Uterus (tissue), 2 donors: Measurements from ENCODE around the gene MAD1L1.

Experiments
- POLR2A ChIP-seq, 2 donors: fragments of 450-650 bp; IDR thresholded peaks; one replicate each; pipeline ENCODE4 v1.6.1; 2016; ENCODE audit warnings: antibody characterized with exemption in 2 of 2, mild to moderate bottlenecking in 1 of 2, moderate library complexity in 1 of 2
- TF ChIP-seq, protein P1 (sequence below), 4 experiments: fragments of 200-600 bp in 2 of 4; fragments of 450-650 bp in 2 of 4; sonication (generic) in 2 of 4; IDR thresholded peaks; one replicate each; pipeline ENCODE4 v1.5.1; 2016 to 2019; ENCODE audit warnings: antibody characterized with exemption in 4 of 4, mild to moderate bottlenecking in 2 of 4, moderate library complexity in 1 of 4

DNA sequence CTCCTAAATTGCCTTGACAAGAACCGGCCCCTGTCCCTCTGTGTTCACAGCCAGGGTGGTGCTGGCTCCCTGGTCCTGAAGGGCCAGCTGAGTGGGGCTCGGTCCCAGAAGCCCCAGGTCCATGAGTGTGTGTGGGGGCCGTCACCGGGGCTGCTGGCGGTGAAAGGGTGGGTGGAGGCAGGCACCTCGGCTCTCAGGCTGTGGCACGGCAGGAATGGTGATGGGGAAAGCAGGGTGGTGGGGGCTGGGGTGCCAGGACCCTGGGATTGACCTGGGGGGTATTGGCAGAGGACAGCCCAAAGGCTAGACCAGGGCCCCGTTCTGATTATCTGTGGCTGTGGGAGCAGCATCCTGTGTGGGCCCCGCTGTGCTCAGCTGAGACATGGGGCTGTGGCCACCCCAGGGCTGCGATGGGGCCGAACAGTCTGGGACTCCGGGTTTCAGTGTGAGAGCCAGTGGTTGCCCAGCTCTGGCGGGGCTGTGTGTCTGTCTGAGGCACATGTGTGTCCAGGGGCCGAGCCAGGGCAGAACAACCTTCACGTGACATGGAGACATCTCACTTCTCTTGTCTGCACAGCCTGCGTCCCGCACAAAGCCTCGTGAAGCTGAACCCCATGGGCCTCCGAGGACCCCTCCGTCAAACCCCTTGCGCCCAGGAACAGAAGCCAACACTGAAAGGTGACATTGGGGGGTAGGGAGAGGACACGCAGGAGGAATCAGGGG, 418.5 kb downstream of the MAD1L1 start:
- no peak for TF ChIP-seq POLR2A (IDR thresholded peaks at IDR 0.05)
- TF ChIP-seq, protein P1, sequence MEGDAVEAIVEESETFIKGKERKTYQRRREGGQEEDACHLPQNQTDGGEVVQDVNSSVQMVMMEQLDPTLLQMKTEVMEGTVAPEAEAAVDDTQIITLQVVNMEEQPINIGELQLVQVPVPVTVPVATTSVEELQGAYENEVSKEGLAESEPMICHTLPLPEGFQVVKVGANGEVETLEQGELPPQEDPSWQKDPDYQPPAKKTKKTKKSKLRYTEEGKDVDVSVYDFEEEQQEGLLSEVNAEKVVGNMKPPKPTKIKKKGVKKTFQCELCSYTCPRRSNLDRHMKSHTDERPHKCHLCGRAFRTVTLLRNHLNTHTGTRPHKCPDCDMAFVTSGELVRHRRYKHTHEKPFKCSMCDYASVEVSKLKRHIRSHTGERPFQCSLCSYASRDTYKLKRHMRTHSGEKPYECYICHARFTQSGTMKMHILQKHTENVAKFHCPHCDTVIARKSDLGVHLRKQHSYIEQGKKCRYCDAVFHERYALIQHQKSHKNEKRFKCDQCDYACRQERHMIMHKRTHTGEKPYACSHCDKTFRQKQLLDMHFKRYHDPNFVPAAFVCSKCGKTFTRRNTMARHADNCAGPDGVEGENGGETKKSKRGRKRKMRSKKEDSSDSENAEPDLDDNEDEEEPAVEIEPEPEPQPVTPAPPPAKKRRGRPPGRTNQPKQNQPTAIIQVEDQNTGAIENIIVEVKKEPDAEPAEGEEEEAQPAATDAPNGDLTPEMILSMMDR (IDR thresholded peaks at IDR 0.05), result no peak
